ENCODE measurements around the gene ADGRL4.

DNA sequence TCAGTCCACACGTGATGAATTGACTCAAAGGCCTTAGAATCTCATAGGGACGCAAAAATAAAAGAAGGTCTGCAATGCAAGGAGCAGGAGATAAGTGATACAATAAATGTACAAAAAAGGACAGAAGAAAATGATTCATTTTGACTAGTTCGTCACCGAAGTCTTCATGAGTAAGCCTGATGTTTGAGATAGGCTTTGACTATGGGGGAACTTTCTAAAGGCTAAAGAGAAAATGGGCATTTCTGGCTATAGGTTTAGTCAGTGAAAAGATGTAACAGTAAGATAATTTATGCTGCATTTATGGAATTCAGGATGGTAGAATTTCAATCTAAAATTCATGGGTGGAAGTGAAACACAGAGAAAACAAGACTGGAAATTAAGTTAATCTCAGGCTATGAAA is 163.0 kb downstream of the ADGRL4 start:
- TF ChIP-seq POLR2A (IDR thresholded peaks at IDR 0.05) (no peak), POLR2AphosphoS5 (IDR thresholded peaks at IDR 0.05; ENCODE audit: insufficient read depth in 1 of 2, low read depth in 1 of 2) (no peak)
- TF ChIP-seq, protein P1, sequence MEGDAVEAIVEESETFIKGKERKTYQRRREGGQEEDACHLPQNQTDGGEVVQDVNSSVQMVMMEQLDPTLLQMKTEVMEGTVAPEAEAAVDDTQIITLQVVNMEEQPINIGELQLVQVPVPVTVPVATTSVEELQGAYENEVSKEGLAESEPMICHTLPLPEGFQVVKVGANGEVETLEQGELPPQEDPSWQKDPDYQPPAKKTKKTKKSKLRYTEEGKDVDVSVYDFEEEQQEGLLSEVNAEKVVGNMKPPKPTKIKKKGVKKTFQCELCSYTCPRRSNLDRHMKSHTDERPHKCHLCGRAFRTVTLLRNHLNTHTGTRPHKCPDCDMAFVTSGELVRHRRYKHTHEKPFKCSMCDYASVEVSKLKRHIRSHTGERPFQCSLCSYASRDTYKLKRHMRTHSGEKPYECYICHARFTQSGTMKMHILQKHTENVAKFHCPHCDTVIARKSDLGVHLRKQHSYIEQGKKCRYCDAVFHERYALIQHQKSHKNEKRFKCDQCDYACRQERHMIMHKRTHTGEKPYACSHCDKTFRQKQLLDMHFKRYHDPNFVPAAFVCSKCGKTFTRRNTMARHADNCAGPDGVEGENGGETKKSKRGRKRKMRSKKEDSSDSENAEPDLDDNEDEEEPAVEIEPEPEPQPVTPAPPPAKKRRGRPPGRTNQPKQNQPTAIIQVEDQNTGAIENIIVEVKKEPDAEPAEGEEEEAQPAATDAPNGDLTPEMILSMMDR (IDR thresholded peaks at IDR 0.05), result no peak

All from vagina (tissue), 2 donors.